HG03095 (cell line): ENCODE data around the gene ABCB8.

Source experiments
- ATAC-seq: cut with Tn5 transposase; IDR thresholded peaks from one replicate; pipeline ENCODE4 v1.9.1; 2021; ENCODE audit warnings: moderate library complexity; ENCODE audit not compliant: unreplicated experiment

The ABCB8 gene

GRCh38 chr7:151028131-151028947 is at the start of gene ABCB8:
Gene ABCB8 (plus strand): TSS chr7:151028450. CDS start chr7:151028516, 66 bp downstream.
- ATAC-seq, result peak; percentile 95

DNA sequence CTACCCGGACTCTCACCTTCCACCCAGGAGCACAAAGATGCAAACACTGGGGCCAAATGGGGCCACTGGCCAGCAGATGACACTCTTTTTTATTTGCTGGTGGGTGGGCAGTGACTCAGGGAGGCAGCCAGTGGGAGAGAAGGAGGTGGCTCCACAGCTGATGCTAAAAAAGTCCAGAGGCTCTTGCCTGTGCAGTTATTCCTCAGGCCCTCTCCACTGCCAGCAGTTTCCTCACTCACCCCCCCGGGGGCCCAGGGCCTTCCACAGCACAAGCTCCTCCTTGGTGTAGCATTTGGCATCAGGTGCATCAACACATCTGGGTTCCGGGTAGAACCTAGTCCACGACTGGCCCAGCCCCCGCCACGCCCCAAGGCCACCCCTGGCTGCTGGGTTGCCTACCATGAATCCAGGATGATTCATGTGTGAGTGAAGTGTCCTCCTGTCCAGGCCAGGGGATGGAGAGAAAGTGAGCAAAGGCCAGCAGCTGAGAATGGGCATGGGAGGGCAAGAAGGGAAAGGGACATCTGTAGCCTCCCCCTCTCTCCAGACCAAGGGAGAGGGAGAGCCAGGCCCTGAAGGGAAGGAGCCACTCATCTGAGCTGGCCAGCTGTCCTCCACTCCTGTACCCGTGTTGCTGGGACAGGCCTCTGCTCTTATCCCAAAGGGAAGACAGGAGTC is 48.4 kb upstream of the ABCB8 start:
- ATAC-seq, result no peak

DNA sequence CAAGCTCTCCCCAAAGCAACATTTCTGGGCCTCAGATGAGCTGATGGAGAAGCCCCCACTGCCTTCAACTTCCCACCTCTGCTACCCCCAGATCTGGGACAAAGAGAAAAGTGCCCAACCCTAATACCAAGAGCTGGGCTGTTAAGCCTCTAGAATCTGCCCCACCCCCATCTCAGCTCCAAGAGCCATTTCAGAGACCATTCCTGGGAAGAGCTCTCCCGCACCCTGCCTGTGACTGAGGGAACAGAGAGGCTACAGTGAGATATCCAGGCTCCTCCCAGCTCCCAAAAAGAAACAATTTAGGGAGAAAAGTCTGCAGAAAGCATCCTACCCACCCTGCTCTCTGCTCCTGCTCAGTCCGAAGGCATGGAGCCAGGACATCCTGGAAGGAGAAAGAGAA is 47.6 kb upstream of the ABCB8 start:
- ATAC-seq, result no peak

DNA sequence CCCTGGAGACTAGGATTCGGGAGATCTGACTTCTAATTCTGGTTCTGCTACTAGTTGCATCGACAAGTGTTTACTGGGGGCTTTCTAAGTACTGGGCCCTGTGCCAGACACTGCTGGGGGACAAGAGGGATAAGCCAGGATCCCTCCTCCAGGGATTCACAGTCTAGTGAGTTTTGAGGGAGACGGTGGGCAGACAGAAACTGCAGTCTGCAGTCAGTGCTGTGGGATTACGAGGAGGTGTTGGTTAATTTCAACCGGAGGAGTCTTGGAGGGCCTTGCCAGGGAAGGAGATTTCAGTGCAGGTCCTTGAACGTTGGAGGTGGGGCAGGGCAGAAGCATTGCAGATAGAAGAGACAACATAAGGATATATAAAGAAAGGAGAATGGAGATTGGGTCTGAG is 46.6 kb upstream of the ABCB8 start:
- ATAC-seq, result no peak

- no peak for ATAC-seq
These were observed 45.9 kb upstream of the ABCB8 start for GRCh38 chr7:150982351-150982750.

DNA sequence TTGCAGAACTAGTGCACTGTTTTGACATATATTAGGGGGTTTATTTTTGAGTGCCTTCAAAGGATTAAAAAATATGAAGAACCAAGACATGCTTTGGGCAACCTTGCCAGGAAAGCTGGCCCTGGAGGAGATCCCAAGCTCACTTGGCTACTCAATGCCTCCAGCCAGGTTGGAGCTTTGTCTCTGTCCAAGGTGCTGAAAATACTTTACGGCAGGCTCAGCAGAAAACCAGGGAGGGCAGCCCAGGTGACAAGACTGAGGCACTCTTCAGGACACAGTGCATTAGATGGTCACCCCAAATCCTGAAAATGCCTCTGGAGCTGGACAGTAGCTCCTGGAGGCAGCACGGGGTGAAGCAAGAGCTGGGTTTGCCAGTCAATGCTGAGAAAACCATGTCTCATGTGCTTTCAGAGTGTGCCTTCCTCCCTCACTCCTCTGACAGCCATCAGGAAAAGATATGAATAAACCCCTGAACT is 44.3 kb upstream of the ABCB8 start:
- ATAC-seq, result no peak

- no peak for ATAC-seq
These were observed 42.1 kb upstream of the ABCB8 start for GRCh38 chr7:150986099-150986512.

DNA sequence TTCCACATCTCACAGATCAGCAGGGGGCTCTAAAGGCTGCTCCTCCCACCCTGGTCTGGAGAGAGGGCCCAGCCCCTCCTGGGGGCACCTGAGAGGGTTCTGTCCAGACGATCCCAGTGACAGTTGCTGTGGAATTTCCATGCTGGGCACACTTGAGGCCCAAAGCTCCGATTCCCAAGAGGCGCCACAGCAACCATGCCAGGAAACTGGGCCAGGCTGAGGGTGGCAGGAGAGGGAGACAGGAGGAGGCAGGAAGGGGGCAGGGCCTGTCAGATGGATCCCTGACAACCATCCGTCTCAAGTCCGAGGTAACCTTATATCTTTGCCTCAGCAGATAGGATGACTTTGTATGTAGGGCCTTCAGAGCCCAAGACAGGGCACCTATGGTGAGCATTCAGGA is 41.7 kb upstream of the ABCB8 start:
- ATAC-seq, result no peak

DNA sequence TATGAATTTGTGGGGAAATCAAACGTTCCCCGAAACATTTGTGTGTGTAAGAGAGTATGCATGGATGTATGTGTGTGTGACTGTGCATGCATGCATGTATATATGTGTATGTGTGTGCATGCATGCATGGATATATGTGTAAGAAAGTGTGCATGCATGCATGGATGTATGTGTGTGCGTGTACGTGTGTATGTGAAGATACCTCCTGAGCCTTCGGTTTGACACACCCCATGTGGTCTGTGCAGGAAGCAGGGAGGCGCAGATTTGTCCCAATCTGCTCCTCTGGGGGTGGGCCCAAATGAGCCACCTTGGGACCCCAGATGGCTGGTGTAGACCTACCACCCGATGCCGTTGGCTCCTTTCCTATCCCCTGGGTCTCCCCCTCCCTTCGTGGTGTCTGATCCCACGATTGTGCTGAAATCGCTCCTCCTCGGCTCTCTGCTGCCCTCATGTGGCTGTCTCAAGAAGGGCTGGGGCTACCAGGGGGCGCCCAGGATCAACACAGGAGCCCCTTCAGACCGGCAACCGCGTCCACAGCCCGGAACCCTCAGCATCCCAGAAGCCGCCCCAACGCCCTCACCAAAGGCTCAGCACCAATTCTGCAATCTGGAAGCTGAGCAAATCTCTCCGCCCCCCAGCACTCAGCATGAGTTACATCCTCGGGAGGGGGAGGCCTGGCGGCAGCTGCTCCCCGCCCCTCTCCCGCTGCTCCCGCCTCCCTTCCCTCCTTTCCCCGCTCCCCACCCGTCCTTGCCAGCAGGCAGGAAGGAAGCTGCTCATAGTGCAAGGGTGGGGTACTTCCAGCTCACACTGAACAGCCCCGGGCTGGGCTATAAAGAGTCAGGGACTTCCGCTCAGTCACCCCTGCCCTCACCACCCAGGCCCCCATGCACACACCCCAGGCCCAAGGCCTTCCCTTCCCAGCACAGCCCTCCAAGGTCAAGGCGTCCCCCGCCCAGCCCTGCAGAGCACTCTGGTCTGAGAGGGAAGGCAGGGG is 39.7 kb upstream of the ABCB8 start:
- ATAC-seq, result no peak

DNA sequence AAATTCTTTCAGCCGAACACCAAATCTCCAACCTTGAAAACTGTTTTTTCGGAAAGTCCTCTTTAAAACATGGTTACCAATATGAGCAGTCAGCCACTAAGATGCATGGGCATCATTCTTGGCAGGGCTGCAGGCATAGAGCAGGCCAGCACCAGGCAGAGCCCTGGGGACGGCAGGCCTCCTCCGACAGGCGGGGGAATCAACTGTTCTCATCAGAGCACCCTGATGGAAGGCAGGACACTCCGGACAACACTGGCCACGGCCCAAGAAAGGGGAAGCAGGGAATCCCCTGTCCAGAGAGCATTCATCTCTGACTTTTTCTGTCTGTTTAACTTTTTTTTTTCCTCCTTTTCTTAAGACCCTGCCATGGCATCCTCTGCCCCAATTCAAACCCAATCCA is 38.8 kb upstream of the ABCB8 start:
- ATAC-seq, result no peak

DNA sequence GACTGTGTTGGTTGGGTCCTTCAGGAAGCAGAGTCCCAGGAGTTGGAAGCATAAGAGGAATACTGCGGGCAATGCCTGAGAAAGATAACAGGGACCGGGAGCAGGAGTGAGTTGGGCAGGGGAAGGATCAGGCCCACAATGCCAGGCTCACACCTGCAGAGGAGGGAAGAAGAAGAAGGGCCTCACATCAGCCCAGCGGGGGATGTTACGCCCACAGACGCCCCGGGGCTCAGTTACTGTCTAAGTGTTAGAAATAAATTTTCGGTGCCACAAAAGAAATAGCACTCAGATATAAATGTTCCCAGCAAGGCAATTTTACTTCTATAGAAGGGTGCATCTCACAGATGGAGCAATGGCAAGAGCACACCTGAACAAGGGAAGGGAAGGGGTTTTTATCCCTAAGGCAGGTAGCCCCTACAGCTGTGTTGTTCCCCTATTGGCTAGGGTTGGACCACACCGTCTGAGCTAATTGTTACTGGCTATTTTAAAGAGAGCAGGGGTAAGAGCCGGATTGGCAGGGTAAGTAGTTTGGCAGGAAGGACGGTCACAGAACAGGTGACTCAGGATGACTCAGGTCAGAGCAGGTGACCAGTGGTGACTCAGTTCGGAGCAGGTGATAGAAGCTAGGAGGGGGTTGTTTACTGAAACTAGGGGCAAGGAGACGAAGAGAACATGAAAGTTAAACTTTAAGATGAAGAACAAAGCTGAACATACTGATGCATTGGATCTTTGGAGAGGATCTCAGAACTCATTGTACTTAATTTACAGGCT is 37.6 kb upstream of the ABCB8 start, which contains the start of gene NOS3:
Gene NOS3 (plus strand): TSS at position 602 of the 771 bp plus-strand sequence. CDS start 2,787 bp downstream, outside the sequence.
- ATAC-seq, result no peak

DNA sequence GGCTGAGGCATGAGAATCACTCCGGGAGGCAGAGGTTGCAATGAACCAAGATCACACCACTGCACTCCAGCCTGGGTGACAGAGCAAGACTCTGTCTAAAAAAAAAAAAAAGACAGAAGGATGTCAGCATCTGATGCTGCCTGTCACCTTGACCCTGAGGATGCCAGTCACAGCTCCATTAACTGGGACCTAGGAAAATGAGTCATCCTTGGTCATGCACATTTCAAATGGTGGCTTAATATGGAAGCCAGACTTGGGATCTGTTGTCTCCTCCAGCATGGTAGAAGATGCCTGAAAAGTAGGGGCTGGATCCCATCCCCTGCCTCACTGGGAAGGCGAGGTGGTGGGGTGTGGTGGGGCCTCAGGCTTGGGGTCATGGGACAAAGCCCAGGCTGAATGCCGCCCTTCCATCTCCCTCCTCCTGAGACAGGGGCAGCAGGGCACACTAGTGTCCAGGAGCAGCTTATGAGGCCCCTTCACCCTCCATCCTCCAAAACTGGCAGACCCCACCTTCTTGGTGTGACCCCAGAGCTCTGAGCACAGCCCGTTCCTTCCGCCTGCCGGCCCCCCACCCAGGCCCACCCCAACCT is 36.1 kb upstream of the ABCB8 start:
- ATAC-seq, result no peak

- peak; percentile 46 for ATAC-seq
These were observed 35.4 kb upstream of the ABCB8 start for GRCh38 chr7:150992833-150993302.

- ATAC-seq, result no peak
These were observed 34.7 kb upstream of the ABCB8 start for GRCh38 chr7:150993511-150993910.

GRCh38 chr7:150994141-150994837 is 34.0 kb upstream of the ABCB8 start:
- ATAC-seq, result no peak

DNA sequence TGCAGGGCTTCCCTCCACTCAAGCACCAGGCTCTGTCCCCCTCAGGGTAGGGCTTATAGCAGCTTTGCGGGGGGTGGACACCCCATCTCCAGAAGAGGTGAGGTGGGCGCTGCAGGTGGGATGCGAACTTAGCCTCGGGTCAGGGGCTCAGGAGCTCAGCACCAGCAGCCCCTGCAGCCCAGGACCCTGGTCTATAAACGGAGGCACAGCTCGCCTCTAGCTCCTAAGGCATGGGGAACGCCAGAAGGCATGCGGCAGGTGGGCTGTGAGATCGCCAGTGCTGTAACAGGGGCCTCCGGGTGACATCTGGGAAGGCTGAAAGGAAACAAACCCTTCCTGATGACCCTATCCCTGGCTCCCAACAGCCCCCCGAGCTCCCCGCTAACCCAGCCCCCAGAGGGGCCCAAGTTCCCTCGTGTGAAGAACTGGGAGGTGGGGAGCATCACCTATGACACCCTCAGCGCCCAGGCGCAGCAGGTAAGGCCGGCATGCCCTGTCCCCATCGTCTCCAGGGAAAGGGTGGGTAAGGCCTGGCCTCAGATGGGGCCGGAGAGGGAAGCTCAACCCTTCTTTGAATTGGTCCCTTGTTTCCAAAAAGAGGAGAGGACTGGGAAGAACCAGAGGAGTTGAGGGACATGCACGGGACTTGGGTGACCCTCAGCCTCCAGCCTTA is 33.3 kb upstream of the ABCB8 start:
- no peak for ATAC-seq

DNA sequence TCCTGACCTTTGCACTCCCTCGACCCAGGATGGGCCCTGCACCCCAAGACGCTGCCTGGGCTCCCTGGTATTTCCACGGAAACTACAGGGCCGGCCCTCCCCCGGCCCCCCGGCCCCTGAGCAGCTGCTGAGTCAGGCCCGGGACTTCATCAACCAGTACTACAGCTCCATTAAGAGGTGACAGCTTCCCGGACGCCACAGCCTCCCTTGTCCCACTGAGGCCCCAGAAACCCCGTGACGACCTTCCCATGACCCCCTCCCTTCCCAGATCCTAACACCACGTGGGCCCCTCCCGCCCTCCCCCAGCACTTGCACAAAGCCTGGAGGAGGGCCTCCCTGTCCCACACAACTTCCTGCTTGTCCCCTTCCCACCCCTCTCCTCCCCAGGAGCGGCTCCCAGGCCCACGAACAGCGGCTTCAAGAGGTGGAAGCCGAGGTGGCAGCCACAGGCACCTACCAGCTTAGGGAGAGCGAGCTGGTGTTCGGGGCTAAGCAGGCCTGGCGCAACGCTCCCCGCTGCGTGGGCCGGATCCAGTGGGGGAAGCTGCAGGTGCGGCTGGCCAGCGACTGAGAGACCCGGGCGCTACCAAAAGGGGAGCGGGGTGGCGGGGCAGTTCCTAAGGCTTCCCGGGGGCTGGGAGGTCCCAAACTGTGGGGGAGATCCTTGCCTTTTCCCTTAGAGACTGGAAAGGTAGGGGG is 31.7 kb upstream of the ABCB8 start:
- ATAC-seq, result no peak

GRCh38 chr7:150997075-150997511 is 31.2 kb upstream of the ABCB8 start:
- no peak for ATAC-seq
